ENCODE results near the gene KCTD7.
"Not testable (repeated sequence)": the region's sequence is repeated elsewhere in the genome, so short reads cannot be mapped to it uniquely, and the experiment has no call there.

DNA sequence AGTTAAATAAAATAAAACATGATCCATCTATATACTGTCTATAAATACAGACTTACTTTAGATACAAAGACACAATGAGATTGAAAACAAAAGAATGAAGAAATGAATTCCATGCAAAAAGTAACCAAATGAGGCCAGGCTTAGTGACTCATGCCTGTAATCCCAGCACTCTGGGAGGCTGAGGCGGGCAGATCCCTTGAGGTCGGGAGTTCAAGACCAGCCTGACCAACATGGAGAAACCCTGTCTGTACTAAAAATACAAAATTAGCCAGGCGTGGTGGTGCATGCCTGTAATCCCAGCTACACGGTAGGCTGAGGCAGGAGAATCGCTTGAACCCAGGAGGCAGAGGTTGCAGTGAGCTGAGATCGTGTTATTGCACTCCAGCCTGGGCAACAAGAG lies 59.0 kb downstream of the KCTD7 start:
- TF ChIP-seq, protein P1, sequence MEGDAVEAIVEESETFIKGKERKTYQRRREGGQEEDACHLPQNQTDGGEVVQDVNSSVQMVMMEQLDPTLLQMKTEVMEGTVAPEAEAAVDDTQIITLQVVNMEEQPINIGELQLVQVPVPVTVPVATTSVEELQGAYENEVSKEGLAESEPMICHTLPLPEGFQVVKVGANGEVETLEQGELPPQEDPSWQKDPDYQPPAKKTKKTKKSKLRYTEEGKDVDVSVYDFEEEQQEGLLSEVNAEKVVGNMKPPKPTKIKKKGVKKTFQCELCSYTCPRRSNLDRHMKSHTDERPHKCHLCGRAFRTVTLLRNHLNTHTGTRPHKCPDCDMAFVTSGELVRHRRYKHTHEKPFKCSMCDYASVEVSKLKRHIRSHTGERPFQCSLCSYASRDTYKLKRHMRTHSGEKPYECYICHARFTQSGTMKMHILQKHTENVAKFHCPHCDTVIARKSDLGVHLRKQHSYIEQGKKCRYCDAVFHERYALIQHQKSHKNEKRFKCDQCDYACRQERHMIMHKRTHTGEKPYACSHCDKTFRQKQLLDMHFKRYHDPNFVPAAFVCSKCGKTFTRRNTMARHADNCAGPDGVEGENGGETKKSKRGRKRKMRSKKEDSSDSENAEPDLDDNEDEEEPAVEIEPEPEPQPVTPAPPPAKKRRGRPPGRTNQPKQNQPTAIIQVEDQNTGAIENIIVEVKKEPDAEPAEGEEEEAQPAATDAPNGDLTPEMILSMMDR (IDR thresholded peaks at IDR 0.05), result not testable (repeated sequence)
- not testable (repeated sequence) for TF ChIP-seq EP300 (IDR thresholded peaks at IDR 0.05)
